Measurements from ENCODE around the gene RTP5.

DNA sequence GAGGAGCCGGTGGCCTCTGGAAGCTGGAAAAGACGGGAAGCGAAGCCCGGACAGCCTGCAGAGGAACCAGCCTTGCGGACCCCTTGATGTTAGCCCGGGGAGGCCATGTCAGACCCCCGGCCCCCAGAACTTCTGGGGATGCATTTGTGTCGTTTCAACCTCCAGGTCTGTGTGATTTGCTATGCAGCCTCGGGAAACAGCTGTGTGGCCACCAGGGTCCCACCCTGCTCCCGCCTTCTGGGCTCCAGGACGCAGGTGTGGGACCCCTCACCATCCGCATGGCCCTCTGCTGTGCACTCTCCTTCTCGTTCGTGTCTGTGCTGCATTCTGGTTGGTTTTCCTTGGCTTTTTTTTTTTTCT lies 47.3 kb upstream of the RTP5 start:
- TF ChIP-seq CTCF (IDR thresholded peaks at IDR 0.05 in 8 of 11, conservative IDR thresholded peaks at IDR 0.05 in 3 of 11), result no peak
- TF ChIP-seq POLR2AphosphoS5 (IDR thresholded peaks at IDR 0.05), result no peak
- TF ChIP-seq POLR2A (IDR thresholded peaks at IDR 0.05), result no peak
